ENCODE results near the gene COL10A1.

GRCh38 chr6:116078522-116078921, 47.4 kb downstream of the COL10A1 start:
- no peak for TF ChIP-seq CTCF (IDR thresholded peaks at IDR 0.05; ENCODE audit: low read length)
- TF ChIP-seq EZH2 (IDR thresholded peaks at IDR 0.05; ENCODE audit: borderline replicate concordance, low read length) = no peak
